AG20443 (cell line): ENCODE measurements around the gene BEND2.
"Not testable (repeated sequence)": the region's sequence is repeated elsewhere in the genome, so short reads cannot be mapped to it uniquely, and the experiment has no call there.

Source experiments
- DNase-seq: peaks from one replicate; pipeline ENCODE4 v3.0.0; 2012; ENCODE audit warnings: low spot score, mixed read lengths

Gene BEND2

GRCh38 chrX:18220786-18221185 lies at the start of gene BEND2:
Gene BEND2, minus strand, starts transcription at chrX:18220886. Its CDS starts 136 bp downstream, at chrX:18220750.
- DNase-seq = no peak

- DNase-seq = no peak
Observed at GRCh38 chrX:18255059-18255458, 34.4 kb upstream of the BEND2 start.

- no peak for DNase-seq
Observed at GRCh38 chrX:18252644-18253359, 32.1 kb upstream of the BEND2 start.

- not testable (repeated sequence) for DNase-seq
Observed at GRCh38 chrX:18229646-18230045, 9.0 kb upstream of the BEND2 start.

GRCh38 chrX:18228069-18228468 lies 7.4 kb upstream of the BEND2 start:
- no peak for DNase-seq

GRCh38 chrX:18227458-18227857 lies 6.8 kb upstream of the BEND2 start:
- no peak for DNase-seq

GRCh38 chrX:18210470-18210869 lies 10.2 kb downstream of the BEND2 start:
- no peak for DNase-seq

GRCh38 chrX:18206657-18207056 lies 14.0 kb downstream of the BEND2 start:
- no peak for DNase-seq

- DNase-seq = no peak
Observed at GRCh38 chrX:18203631-18204030, 17.1 kb downstream of the BEND2 start.

GRCh38 chrX:18194688-18195087 lies 26.0 kb downstream of the BEND2 start:
- no peak for DNase-seq

- no peak for DNase-seq
Observed at GRCh38 chrX:18179446-18179845, 41.2 kb downstream of the BEND2 start.

- no peak for DNase-seq
Observed at GRCh38 chrX:18174971-18175370, 45.7 kb downstream of the BEND2 start.

GRCh38 chrX:18174209-18174608 lies 46.5 kb downstream of the BEND2 start:
- DNase-seq = no peak

GRCh38 chrX:18173494-18174180 lies 47.0 kb downstream of the BEND2 start:
- DNase-seq = no peak

GRCh38 chrX:18172970-18173369 lies 47.7 kb downstream of the BEND2 start:
- DNase-seq = no peak

GRCh38 chrX:18170910-18171309 lies 49.8 kb downstream of the BEND2 start:
- no peak for DNase-seq

- no peak for DNase-seq
Observed at GRCh38 chrX:18166068-18166467, 54.6 kb downstream of the BEND2 start.

GRCh38 chrX:18160369-18160768 lies 60.3 kb downstream of the BEND2 start:
- no peak for DNase-seq

- no peak for DNase-seq
Observed at GRCh38 chrX:18158963-18159362, 61.7 kb downstream of the BEND2 start.

GRCh38 chrX:18151649-18152048 lies 69.0 kb downstream of the BEND2 start:
- DNase-seq = no peak

- no peak for DNase-seq
Observed at GRCh38 chrX:18151157-18151556, 69.5 kb downstream of the BEND2 start.

- no peak for DNase-seq
Observed at GRCh38 chrX:18149454-18149853, 71.2 kb downstream of the BEND2 start.

GRCh38 chrX:18146954-18147353 lies 73.7 kb downstream of the BEND2 start:
- DNase-seq = peak; percentile 12

GRCh38 chrX:18146009-18146408 lies 74.7 kb downstream of the BEND2 start:
- no peak for DNase-seq
